ENCODE data around the gene R3HDM2.
"Not testable (repeated sequence)": the region's sequence is repeated elsewhere in the genome, so short reads cannot be mapped to it uniquely, and the experiment has no call there.

DNA sequence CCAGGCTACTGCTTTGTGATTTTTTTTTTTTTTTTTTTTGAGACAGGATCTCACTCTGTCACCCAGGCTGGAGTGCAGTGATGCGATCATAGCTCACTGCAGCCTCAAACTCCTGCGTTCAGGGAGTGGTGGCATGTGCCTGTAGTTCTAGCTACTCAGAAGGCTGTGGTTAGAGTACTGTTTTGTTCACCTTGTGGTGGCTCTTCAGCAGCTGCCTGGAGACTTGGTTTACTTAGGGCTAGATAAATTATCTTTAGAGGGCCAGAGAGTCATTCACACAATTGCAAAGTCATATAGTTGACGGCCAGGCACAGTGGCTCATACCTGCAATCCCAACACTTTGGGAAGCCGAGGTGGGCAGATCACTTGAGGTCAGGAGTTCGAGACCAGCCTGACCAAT, 118.6 kb downstream of the R3HDM2 start:
- TF ChIP-seq, protein P1, sequence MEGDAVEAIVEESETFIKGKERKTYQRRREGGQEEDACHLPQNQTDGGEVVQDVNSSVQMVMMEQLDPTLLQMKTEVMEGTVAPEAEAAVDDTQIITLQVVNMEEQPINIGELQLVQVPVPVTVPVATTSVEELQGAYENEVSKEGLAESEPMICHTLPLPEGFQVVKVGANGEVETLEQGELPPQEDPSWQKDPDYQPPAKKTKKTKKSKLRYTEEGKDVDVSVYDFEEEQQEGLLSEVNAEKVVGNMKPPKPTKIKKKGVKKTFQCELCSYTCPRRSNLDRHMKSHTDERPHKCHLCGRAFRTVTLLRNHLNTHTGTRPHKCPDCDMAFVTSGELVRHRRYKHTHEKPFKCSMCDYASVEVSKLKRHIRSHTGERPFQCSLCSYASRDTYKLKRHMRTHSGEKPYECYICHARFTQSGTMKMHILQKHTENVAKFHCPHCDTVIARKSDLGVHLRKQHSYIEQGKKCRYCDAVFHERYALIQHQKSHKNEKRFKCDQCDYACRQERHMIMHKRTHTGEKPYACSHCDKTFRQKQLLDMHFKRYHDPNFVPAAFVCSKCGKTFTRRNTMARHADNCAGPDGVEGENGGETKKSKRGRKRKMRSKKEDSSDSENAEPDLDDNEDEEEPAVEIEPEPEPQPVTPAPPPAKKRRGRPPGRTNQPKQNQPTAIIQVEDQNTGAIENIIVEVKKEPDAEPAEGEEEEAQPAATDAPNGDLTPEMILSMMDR (IDR thresholded peaks at IDR 0.05; ENCODE audit: insufficient read depth, low read depth, low read length), result not testable (repeated sequence)
- TF ChIP-seq EZH2 (IDR thresholded peaks at IDR 0.05; ENCODE audit: insufficient read depth, low read length), result not testable (repeated sequence)

All from astrocyte (in vitro differentiated cells and primary cell).